SU-DHL-6 (cell line): ENCODE measurements around the gene HINFP.

Source experiments
- H2AFZ ChIP-seq: fragments of 200-600 bp; sonication (generic); 2 replicates; pipeline ENCODE4 v1.6.1; 2014; ENCODE audit warnings: low read depth, mild to moderate bottlenecking, moderate library complexity, mixed read lengths, antibody characterized with exemption, low read length; ENCODE audit not compliant: severe bottlenecking
- H3F3A ChIP-seq: fragments of 200-600 bp; shearing (Covaris generic); 2 replicates; pipeline ENCODE4 v1.6.0; 2016; ENCODE audit warnings: antibody characterized with exemption, mild to moderate bottlenecking; ENCODE audit not compliant: insufficient read depth
- H3K27ac ChIP-seq: fragments of 200-600 bp; sonication (generic); 2 replicates; pipeline ENCODE4 v1.5.1; 2016; ENCODE audit warnings: low read depth, mild to moderate bottlenecking, low read length, moderate library complexity, mixed read lengths
- H3K27me3 ChIP-seq: fragments of 200-600 bp; sonication (generic), shearing (Covaris generic); 2 replicates; pipeline ENCODE4 v1.6.0; 2014; ENCODE audit warnings: mild to moderate bottlenecking, low read length
- H3K36me3 ChIP-seq: fragments of 200-600 bp; sonication (generic); 2 replicates; pipeline ENCODE4 v1.6.1; 2014; ENCODE audit warnings: mild to moderate bottlenecking, low read length, mixed read lengths
- H3K4me2 ChIP-seq: fragments of 300-600, 200-600 bp; shearing (Covaris generic), sonication (generic); 2 replicates; pipeline ENCODE4 v1.6.0; 2014; ENCODE audit warnings: low read length, low read depth, mild to moderate bottlenecking; ENCODE audit not compliant: poor library complexity, severe bottlenecking
- H3K4me3 ChIP-seq: fragments of 200-600 bp; sonication (generic); 2 replicates; pipeline ENCODE4 v1.5.1; 2014; ENCODE audit warnings: antibody characterized with exemption, low read length, mild to moderate bottlenecking, mixed read lengths; ENCODE audit not compliant: insufficient read depth, poor library complexity, severe bottlenecking
- H3K79me2 ChIP-seq: fragments of 200-600 bp; sonication (generic); 2 replicates; pipeline ENCODE4 v1.6.1; 2014; ENCODE audit warnings: mild to moderate bottlenecking, low read length, moderate library complexity; ENCODE audit not compliant: insufficient read depth
- H3K9ac ChIP-seq: fragments of 200-600 bp; sonication (generic); 2 replicates; pipeline ENCODE4 v1.7.0; 2014; ENCODE audit warnings: mild to moderate bottlenecking, low read length
- H3K9me2 ChIP-seq: fragments of 200-600 bp; sonication (generic); replicated peaks from 2 replicates; pipeline ENCODE4 v1.6.1; 2014; ENCODE audit warnings: low read length; ENCODE audit not compliant: insufficient read depth
- H3K9me3 ChIP-seq: fragments of 200-600 bp; sonication (generic); 2 replicates; pipeline ENCODE4 v1.6.1; 2014; ENCODE audit warnings: low read length, mixed read lengths; ENCODE audit not compliant: insufficient read depth
- H4K20me1 ChIP-seq: fragments of 200-600 bp; sonication (generic); 2 replicates; pipeline ENCODE4 v1.6.1; 2014; ENCODE audit warnings: low read depth, mild to moderate bottlenecking, antibody characterized with exemption, low read length, moderate library complexity, mixed read lengths
- CTCF ChIP-seq: fragments of 200-600 bp; sonication (generic); IDR thresholded peaks from one replicate; pipeline ENCODE4 v1.5.1; 2017; ENCODE audit warnings: antibody characterized with exemption, mild to moderate bottlenecking, low read length, moderate library complexity; ENCODE audit not compliant: insufficient read depth, poor library complexity, severe bottlenecking
- EZH2phosphoT487 ChIP-seq: fragments of 200-600 bp; sonication (generic), shearing (Covaris generic); conservative IDR thresholded peaks from 2 replicates; pipeline ENCODE4 v1.6.1; 2018; ENCODE audit warnings: mild to moderate bottlenecking, antibody characterized with exemption, low read length, moderate library complexity, mixed read lengths

HINFP gene

DNA sequence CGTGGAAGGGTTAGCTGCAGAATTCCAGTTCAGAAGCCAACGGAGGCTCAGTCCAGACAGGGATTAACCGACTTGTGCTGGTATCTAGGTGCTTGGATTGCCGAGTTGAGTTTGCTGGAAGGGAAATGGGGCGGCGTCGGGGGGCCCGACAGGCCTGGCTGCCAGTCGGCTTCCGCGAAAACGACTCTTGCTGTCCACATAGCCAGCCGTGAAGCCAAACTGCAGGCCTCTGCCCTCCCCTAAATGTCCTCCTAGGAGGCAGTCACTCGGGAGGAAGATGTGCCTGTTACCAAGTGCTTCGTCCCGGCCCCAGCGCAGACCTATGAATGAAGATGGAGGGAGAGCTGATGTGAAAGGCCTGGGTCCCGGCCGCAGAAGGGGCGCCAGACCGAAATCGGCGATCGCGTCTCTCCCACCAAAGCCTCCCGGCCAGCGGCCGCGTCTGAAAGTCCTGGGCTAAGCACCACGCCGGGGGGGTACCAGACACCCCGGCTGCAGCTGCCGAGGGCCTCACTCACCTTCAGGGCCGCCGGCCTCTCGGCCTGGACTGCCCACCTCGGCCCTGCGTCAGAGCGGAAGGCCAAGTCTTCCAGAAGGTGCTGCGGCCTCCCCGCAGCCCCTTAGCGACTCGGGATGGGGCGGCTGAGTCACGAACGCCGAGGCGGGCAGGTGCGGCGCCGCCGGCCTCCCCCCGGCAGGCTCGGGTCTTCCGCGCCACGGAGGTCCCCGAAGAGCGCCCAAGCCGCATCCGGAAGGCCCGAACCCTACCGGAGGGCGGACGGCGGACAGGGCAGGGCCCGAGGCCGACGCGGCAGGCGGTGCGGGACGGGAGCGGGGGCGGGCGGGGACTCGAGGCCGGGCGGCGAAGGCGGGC is 27.2 kb upstream of the HINFP start:
- H3K9me3 ChIP-seq: no peaks in the 10 kb centered on the region
- peaks cover 24% of the 10 kb centered on the region for H3K79me2 ChIP-seq
- peaks cover 76% of the 10 kb centered on the region for H3F3A ChIP-seq
- H3K36me3 ChIP-seq: peaks cover 28% of the 10 kb centered on the region
- H3K4me3 ChIP-seq: peak overlapping the region; percentile 76
- H4K20me1 ChIP-seq: peaks cover 4% of the 10 kb centered on the region; the same call in 1 of the 2 replicates
- H3K27ac ChIP-seq: peak overlapping the region; percentile 89
- no peaks in the 10 kb centered on the region for H3K27me3 ChIP-seq
- H3K9me2 ChIP-seq: no peaks in the 10 kb centered on the region
- no peak overlapping the region for H2AFZ ChIP-seq
- TF ChIP-seq CTCF (no peak), EZH2phosphoT487 (no peak)
- H3K4me2 ChIP-seq: peak overlapping the region; percentile 94
- peak overlapping the region; percentile 98 for H3K9ac ChIP-seq

GRCh38 chr11:119094816-119095065 is 26.6 kb upstream of the HINFP start:
- Histone ChIP-seq H3K4me3 (peak overlapping the region; percentile 76), H3K36me3 (peaks cover 28% of the 10 kb centered on the region)
- TF ChIP-seq CTCF (peak; percentile 60), EZH2phosphoT487 (no peak)

DNA sequence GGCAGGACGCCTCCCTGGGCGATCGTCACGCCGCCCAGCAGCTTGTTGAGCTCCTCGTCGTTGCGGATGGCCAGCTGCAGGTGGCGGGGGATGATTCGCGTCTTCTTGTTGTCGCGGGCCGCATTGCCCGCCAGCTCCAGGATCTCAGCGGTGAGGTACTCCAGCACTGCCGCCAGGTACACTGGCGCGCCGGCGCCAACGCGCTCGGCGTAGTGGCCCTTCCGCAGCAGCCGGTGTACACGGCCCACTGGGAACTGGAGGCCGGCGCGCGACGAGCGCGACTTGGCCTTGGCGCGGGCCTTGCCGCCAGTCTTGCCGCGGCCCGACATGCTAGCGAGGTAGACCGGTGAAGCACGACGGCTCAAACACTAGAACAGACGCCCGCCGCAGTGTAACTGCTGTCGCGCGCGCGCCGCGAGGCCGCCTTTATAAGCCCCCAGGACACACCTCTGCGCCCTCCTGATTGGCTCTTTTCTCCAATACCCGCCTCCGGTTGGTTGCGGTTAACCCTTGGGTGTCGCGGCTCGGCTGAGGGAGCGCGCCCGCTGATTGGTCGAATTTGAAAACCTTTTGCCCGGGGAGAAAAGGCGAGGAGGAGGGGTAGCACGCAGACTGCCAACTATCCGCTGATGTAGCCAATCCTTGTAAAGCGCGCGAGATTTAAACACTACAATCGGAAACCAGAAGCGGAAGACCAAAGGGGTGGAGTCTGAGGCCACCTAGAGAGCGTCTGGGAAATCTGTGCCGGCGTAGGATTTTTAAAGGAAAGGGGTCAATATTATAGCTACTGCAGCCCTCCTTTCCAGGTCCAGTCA is 26.1 kb upstream of the HINFP start:
- H3K27me3 ChIP-seq: no peaks in the 10 kb centered on the region
- peaks cover 28% of the 10 kb centered on the region for H3K36me3 ChIP-seq
- peaks cover 26% of the 10 kb centered on the region for H3K79me2 ChIP-seq
- H3K4me2 ChIP-seq: peak overlapping the region; percentile 94
- peak overlapping the region; percentile 89 for H3K27ac ChIP-seq
- peak overlapping the region; percentile 98 for H3K9ac ChIP-seq
- peaks cover 73% of the 10 kb centered on the region for H3F3A ChIP-seq
- H3K4me3 ChIP-seq: peak overlapping the region; percentile 76
- no peaks in the 10 kb centered on the region for H3K9me3 ChIP-seq
- TF ChIP-seq CTCF: no peak
- no peak for TF ChIP-seq EZH2phosphoT487
- H4K20me1 ChIP-seq: peaks cover 4% of the 10 kb centered on the region; the same call in 1 of the 2 replicates
- no peaks in the 10 kb centered on the region for H3K9me2 ChIP-seq
- H2AFZ ChIP-seq: no peak overlapping the region

More at GRCh38 chr11:119094816-119095065, 26.6 kb upstream of the HINFP start:
- peak overlapping the region; percentile 94 for H3K4me2 ChIP-seq
- no peak overlapping the region for H2AFZ ChIP-seq
- H3K79me2 ChIP-seq: peaks cover 24% of the 10 kb centered on the region
- H3K27me3 ChIP-seq: no peaks in the 10 kb centered on the region
- H4K20me1 ChIP-seq: peaks cover 4% of the 10 kb centered on the region; the same call in 1 of the 2 replicates
- peaks cover 72% of the 10 kb centered on the region for H3F3A ChIP-seq
- no peaks in the 10 kb centered on the region for H3K9me2 ChIP-seq
- peak overlapping the region; percentile 89 for H3K27ac ChIP-seq
- H3K9ac ChIP-seq: peak overlapping the region; percentile 98
- no peaks in the 10 kb centered on the region for H3K9me3 ChIP-seq
